ENCODE data around the gene SUN1.

SUN1 gene

DNA sequence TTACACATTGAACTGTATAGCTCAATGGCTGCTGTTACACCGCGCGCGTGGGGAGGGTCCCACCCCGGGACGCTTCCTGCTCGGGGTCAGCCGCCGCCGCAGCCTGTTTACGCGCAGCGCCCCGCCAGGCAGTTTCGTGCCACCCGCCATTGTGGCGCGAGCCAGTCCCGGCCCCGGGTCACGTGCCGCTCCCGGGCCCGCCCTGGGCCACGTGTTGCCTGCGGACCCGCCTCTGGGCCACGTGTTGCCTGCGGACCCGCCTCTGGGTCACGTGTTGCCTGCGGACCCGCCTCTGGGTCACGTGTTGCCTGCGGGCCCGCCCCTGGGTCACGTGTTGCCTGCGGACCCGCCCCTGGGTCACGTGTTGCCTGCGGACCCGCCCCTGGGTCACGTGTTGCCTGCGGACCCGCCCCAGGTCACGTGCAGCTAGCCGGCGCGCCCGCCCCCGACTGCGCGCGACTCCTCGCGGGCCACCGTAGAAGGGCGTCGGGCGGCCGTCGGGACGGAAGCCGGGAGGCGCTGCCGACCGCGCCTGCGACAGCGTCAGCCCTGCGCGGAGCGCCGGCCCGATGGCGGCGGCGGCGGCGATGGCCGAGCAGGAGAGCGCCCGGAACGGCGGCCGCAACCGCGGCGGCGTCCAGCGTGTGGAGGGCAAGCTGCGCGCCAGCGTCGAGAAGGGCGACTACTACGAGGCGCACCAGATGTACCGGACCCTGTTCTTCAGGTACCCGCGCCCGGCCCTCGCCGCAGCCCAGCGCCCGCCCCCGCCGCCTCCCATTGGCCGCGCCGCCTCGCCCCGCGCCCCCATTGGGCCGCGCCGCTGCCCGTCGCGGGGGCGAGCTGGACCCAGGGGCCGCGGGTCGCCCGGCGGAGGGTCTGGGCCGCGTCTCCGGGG is 44.0 kb downstream of the SUN1 start, which contains the start of gene GET4 (continued):
- TF ChIP-seq REPIN1 (tag by site-specific recombination; IDR thresholded peaks at IDR 0.05; ENCODE audit: low read depth): no peak
- TF ChIP-seq, protein P1, sequence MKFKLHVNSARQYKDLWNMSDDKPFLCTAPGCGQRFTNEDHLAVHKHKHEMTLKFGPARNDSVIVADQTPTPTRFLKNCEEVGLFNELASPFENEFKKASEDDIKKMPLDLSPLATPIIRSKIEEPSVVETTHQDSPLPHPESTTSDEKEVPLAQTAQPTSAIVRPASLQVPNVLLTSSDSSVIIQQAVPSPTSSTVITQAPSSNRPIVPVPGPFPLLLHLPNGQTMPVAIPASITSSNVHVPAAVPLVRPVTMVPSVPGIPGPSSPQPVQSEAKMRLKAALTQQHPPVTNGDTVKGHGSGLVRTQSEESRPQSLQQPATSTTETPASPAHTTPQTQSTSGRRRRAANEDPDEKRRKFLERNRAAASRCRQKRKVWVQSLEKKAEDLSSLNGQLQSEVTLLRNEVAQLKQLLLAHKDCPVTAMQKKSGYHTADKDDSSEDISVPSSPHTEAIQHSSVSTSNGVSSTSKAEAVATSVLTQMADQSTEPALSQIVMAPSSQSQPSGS (tag by site-specific recombination; IDR thresholded peaks at IDR 0.05; ENCODE audit: low read depth): no peak
- no peak for TF ChIP-seq ZNF423 (tag by site-specific recombination; IDR thresholded peaks at IDR 0.05)
- no peak for TF ChIP-seq ZNF830 (tag by site-specific recombination; IDR thresholded peaks at IDR 0.05; ENCODE audit: low read depth)
- TF ChIP-seq, protein P2, sequence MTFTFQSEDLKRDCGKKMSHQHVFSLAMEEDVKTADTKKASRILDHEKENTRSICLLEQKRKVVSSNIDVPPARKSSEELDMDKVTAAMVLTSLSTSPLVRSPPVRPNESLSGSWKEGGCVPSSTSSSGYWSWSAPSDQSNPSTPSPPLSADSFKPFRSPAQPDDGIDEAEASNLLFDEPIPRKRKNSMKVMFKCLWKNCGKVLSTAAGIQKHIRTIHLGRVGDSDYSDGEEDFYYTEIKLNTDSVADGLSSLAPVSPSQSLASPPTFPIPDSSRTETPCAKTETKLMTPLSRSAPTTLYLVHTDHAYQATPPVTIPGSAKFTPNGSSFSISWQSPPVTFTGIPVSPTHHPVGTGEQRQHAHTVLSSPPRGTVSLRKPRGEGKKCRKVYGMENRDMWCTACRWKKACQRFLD (tag by site-specific recombination; IDR thresholded peaks at IDR 0.05): no peak
- TF ChIP-seq ZFHX2 (tag by site-specific recombination; conservative IDR thresholded peaks at IDR 0.05): 0 out of 2 replicates have a peak, but pooled peaks have one; percentile 13
- TF ChIP-seq ZNF843 (tag by site-specific recombination; IDR thresholded peaks at IDR 0.05): 0 out of 2 replicates have a peak, but pooled peaks have one; percentile 19
- TF ChIP-seq ZFP3 (tag by site-specific recombination; IDR thresholded peaks at IDR 0.05; ENCODE audit: low read depth): no peak
- TF ChIP-seq ZNF544 (tag by site-specific recombination; IDR thresholded peaks at IDR 0.05): no peak
- no peak for TF ChIP-seq ZNF274 (IDR thresholded peaks at IDR 0.05; ENCODE audit: low read length)
- no peak for TF ChIP-seq ZNF274 (tag by site-specific recombination; IDR thresholded peaks at IDR 0.05; ENCODE audit: borderline replicate concordance)
- no peak for TF ChIP-seq GLIS1 (tag by site-specific recombination; IDR thresholded peaks at IDR 0.05)
- TF ChIP-seq, protein P3, sequence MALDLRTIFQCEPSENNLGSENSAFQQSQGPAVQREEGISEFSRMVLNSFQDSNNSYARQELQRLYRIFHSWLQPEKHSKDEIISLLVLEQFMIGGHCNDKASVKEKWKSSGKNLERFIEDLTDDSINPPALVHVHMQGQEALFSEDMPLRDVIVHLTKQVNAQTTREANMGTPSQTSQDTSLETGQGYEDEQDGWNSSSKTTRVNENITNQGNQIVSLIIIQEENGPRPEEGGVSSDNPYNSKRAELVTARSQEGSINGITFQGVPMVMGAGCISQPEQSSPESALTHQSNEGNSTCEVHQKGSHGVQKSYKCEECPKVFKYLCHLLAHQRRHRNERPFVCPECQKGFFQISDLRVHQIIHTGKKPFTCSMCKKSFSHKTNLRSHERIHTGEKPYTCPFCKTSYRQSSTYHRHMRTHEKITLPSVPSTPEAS (tag by site-specific recombination; IDR thresholded peaks at IDR 0.05): no peak
- peak; percentile 3; the same call in 1 of the 2 replicates for TF ChIP-seq SP7 (tag by site-specific recombination; IDR thresholded peaks at IDR 0.05)
- TF ChIP-seq TRIM28 (IDR thresholded peaks at IDR 0.05; ENCODE audit: borderline replicate concordance, low read length): no peak
- TF ChIP-seq ZNF529 (tag by site-specific recombination; IDR thresholded peaks at IDR 0.05; ENCODE audit: insufficient replicate concordance): no peak
- TF ChIP-seq, protein P4, sequence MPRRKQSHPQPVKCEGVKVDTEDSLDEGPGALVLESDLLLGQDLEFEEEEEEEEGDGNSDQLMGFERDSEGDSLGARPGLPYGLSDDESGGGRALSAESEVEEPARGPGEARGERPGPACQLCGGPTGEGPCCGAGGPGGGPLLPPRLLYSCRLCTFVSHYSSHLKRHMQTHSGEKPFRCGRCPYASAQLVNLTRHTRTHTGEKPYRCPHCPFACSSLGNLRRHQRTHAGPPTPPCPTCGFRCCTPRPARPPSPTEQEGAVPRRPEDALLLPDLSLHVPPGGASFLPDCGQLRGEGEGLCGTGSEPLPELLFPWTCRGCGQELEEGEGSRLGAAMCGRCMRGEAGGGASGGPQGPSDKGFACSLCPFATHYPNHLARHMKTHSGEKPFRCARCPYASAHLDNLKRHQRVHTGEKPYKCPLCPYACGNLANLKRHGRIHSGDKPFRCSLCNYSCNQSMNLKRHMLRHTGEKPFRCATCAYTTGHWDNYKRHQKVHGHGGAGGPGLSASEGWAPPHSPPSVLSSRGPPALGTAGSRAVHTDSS (tag by site-specific recombination; IDR thresholded peaks at IDR 0.05): no peak
- TF ChIP-seq KLF9 (tag by site-specific recombination; IDR thresholded peaks at IDR 0.05; ENCODE audit: low read depth): peak; percentile 8; the same call in 1 of the 2 replicates
- no peak; the same call in 1 of the 2 replicates for TF ChIP-seq ZNF121 (tag by site-specific recombination; IDR thresholded peaks at IDR 0.05)
- TF ChIP-seq ZNF341 (tag by site-specific recombination; IDR thresholded peaks at IDR 0.05; ENCODE audit: low read depth): 0 out of 2 replicates have a peak, but pooled peaks have one; percentile 20
- TF ChIP-seq ZNF776 (tag by site-specific recombination; IDR thresholded peaks at IDR 0.05; ENCODE audit: borderline replicate concordance): no peak
- TF ChIP-seq ZNF530 (tag by site-specific recombination; IDR thresholded peaks at IDR 0.05; ENCODE audit: low read depth): no peak
- TF ChIP-seq, protein P5, sequence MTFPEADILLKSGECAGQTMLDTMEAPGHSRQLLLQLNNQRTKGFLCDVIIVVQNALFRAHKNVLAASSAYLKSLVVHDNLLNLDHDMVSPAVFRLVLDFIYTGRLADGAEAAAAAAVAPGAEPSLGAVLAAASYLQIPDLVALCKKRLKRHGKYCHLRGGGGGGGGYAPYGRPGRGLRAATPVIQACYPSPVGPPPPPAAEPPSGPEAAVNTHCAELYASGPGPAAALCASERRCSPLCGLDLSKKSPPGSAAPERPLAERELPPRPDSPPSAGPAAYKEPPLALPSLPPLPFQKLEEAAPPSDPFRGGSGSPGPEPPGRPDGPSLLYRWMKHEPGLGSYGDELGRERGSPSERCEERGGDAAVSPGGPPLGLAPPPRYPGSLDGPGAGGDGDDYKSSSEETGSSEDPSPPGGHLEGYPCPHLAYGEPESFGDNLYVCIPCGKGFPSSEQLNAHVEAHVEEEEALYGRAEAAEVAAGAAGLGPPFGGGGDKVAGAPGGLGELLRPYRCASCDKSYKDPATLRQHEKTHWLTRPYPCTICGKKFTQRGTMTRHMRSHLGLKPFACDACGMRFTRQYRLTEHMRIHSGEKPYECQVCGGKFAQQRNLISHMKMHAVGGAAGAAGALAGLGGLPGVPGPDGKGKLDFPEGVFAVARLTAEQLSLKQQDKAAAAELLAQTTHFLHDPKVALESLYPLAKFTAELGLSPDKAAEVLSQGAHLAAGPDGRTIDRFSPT (tag by site-specific recombination; IDR thresholded peaks at IDR 0.05): peak; percentile 97
- TF ChIP-seq ZNF561 (tag by site-specific recombination; IDR thresholded peaks at IDR 0.05; ENCODE audit: borderline replicate concordance): peak; percentile 13; the same call in 1 of the 2 replicates
- TF ChIP-seq, protein P6, sequence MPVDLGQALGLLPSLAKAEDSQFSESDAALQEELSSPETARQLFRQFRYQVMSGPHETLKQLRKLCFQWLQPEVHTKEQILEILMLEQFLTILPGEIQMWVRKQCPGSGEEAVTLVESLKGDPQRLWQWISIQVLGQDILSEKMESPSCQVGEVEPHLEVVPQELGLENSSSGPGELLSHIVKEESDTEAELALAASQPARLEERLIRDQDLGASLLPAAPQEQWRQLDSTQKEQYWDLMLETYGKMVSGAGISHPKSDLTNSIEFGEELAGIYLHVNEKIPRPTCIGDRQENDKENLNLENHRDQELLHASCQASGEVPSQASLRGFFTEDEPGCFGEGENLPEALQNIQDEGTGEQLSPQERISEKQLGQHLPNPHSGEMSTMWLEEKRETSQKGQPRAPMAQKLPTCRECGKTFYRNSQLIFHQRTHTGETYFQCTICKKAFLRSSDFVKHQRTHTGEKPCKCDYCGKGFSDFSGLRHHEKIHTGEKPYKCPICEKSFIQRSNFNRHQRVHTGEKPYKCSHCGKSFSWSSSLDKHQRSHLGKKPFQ (tag by site-specific recombination; IDR thresholded peaks at IDR 0.05): no peak
- no peak for TF ChIP-seq ZNF239 (tag by site-specific recombination; IDR thresholded peaks at IDR 0.05)
- peak; percentile 47 for TF ChIP-seq ZIC2 (tag by site-specific recombination; IDR thresholded peaks at IDR 0.05)
- TF ChIP-seq ZBTB48 (tag by site-specific recombination; IDR thresholded peaks at IDR 0.05): no peak
- no peak for TF ChIP-seq ZNF837 (tag by site-specific recombination; IDR thresholded peaks at IDR 0.05)
- no peak for TF ChIP-seq IKZF3 (tag by site-specific recombination; IDR thresholded peaks at IDR 0.05)
- TF ChIP-seq YY1 (tag by site-specific recombination; IDR thresholded peaks at IDR 0.05): peak; percentile 13; the same call in 1 of the 2 replicates

All from HEK293 (cell line).